Limb (tissue), 2 donors: ENCODE data around the gene ITPKB.
"Not testable (repeated sequence)": the region's sequence is repeated elsewhere in the genome, so short reads cannot be mapped to it uniquely, and the experiment has no call there.

ENCODE experiments used
- DNase-seq, 2 donors: peaks; one replicate each; pipeline ENCODE4 v3.0.0-alpha.2; 2016; ENCODE audit errors: extremely low spot score in 2 of 2

ITPKB gene

DNA sequence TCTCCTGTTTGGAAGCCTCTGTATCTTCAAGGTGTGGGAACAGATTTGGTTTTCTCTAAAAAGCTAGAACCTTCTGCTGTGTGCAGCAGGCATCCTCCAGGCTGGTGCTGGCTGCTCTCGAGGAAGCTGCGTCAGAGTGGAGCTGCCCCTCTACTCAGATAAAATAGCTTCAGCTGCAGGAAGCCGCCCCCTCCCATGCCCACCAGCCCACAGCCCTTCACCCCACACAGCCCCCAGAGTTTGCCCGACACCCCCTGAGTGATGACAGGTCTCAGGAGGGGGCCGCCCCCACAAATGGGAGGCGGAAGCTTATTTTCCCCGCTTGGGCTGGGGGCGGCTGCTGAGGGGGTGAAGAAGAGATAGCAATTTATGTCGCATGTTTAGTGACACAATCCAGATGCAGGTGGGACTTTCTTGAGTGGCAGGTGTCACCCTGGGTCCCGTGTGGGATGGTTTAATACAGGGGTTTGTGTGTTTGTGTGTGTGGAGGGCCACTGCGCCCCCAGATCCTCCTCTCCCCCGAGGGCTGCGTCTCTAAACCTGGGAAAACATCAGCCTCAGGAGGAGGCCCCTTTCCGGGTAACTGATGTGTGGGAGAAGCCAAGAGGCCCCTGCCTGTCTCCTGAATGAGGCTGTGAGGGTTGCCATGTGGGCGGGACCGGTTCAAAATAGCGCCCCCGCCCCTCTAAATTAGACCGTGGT lies 135.1 kb downstream of the ITPKB start:
- DNase-seq = no peak

DNA sequence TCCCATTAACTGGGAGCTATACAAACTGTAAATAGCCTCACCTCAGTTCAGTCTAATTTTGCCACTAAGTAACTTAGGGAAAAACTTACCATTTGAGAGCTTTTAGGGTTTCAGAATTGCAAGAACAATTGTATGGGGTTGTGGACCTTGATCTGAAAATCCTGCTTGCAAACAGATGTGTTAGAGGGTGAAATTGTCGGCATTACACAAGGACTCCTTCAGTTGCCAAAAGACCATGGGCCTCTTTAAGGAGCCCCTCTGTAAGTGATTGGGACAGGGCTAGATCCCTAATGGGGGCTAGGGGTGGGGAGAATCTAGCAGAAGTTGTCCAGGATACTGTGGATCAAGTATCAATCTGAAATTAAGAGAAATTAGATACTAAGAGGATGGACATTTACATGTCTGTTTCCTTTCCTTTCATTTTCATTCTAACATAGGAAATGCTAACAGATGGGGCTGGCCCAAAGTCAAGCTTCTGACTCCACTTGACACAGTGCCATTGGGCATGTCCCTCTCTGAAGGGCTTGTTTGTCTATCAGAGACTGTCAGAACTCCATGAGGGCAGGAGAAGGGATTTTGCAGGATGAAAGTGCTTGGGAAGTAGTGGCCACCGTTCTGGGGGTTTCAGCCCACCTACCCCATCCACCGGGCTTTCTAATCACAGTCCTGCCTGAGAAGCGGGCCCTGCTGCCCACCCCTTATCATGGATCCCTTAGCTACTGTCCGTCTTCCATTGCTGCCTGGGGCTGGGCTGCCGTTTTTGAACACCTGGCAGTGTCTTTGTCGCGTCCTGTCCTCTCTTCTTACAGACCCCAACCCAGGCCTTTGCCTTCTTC lies 135.8 kb downstream of the ITPKB start:
- peak in 1 of 2 donors; percentile 68 for DNase-seq

DNA sequence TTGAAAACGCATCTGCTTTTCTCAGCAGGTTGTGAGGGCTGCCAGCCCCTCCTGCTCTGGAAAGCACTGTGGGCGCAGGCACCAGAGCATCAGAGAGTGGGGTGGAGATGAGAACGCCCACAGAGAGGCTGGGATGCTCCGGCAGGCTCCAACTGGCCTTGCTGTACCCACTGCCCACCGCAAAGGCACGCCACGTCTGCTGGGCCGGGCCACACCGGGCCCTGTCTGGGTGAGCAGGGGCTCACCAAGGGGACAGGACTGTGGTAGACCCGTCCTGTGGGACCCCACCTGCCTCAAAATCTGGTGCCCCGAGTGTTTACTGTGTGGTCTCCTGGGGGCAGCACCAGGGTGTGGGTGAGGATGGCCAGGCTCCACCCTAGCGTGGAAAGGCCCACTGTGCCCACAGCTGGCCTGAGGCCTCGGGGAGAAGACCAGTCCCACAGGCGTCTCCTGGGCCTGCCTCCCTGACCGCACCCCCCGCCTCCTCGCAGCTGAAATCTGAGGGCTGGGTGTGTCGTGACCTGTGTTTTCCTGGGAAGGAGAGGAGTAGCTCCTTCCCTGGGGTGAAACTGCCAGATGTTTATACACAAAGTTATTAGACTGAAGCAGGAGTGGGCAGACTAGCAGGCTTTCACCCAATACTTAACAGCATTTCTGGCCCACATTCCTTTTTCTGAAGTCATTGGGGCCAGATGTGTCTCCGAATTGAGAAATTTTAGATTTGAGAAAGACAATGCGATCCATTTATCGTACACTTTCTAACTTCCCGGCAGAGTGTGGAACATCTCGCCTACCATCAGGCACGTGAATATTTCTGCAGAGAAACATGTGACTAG lies 136.7 kb downstream of the ITPKB start:
- peak; percentile 60 to 70 for DNase-seq

DNA sequence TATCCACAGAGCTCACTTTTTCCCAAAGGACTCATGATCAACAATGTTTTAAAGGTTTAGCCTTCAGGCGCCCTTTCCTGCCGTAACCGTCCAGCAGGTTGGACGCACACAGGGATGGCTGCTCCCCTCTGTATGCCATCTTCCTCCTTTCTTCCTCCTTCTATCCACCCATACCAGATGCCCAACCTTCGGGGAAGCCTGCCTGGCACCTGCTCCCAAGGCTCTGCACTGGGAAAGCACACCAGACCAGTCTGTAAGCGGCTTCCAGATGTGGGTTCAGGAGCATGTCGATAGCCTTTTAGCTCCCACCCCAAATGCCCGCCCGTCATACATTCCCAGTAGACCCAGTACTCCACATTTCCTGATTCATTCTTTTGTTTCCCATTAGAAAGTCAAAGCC lies 137.6 kb downstream of the ITPKB start:
- no peak for DNase-seq

DNA sequence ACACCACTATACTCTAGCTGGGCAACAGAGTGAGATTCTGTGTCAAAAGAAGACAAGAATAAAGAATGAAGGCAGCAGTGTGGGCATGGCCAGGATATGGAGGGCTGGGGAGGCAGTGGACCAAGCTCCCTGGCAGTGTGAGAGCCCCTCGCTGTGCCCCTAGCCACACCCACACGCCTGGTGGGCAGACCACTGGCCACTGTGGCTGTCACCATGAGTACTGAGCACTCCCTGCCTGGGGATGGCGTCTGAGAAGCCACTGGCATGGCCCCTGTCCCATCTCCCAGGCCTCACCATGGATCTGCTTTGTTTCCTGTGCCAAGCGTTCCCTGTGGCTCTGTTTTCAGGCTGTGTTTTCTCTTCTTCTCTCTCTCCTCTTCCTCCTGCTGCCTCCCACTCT lies 138.8 kb downstream of the ITPKB start:
- DNase-seq = no peak

DNA sequence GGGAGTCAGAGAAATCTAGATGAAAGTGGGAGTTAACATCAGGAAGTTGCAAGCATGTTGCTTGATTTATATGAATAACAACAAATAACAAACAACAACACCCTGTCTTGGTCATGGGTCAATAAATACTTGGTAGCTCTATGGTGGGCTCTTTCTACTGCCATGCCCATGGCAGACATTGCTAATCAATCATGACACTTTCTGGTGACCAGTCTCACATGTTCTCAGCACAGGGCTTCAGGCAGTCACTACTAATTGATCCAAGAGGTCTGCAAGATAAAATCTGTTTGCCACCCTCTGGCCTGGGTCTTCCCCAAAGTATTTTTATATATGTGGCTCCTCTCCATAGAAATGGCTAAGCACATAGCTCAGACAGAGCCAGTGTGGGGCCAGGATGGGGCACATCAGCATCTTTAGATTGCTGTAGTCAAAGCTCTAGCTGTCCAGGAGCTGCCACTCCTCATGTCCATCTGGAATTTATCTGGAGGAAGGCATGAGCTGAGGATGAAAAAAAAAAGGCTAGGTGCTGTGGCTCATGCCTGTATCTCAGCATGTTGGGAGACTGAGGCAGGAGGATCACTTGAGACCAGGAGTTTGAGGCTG lies 139.3 kb downstream of the ITPKB start:
- no peak for DNase-seq

DNA sequence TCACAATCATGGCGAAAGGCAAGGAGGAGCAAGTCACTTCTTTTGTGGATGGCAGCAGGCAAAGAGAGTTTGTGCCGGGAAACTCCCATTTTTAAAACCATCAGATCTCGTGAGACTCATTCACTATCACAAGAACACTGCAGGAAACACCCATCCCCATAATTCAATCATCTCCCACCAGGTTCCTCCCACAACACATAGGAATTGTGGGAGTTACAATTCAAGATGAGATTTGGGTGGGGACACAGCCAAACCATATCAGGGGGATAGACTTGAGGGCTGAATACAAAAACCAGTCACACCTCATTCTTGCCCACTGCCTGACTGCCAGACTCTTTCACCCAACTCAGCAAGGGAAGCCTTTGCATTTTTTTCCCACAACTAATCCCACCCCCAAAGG lies 140.1 kb downstream of the ITPKB start:
- not testable (repeated sequence) for DNase-seq

DNA sequence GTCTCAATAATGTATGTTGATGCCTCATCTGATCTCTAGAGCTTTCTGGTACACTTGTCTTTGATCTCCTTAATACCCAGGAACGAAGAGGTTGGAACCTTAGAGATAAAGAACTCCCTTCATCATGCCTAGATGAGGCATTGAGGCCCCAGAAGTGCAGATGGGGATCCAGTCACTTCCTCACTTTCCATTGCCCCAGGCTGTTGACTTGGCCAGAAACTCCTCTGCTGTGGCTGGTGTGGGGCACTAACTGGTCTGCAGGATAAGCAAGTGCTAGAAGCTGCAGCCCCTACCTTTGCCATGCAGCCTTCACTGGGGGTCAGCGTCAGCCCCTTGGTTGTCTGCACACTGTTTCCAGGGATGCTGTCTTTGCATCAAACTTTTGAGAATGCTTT lies 140.6 kb downstream of the ITPKB start:
- DNase-seq = no peak

DNA sequence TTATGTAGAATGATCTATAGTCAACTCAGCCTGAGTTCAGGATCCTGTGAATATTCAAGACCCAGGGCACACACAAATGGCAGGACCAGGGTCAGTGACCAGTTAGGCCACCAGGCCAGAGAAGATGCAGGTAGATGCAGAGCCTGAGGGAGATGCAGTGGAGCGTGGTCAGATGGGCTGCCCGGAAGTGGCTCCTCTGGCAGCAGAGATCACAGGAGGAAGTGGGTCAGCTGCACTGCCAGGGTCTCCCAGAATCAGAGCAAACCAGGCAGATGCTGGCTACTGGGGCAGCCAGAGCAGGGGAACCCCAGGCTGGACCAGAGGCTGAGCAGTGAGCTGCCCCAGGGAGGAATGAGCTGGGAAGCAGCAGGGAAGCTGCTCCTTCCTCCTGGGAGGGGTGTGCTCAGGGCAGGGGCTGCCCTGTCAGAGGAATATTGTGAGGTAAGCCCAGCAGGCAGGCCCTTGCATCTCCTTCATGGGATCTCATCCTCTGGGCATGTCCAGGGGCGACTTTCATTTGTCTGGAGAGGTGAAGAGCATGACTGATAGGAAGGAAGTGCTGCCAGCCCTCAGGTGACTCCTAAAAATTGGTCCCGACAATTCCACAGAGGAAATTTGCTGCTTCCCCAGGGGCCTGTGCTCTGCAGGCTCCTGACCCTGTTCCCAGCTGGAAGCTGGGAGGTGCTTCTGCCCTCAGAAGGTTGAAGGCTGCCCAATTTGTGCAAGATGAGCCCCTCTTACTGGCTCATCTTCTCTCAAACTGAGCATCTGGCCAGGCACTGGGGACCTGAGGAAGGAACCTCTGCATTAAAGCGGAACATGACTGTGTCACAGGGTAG lies 141.2 kb downstream of the ITPKB start:
- DNase-seq = no peak

DNA sequence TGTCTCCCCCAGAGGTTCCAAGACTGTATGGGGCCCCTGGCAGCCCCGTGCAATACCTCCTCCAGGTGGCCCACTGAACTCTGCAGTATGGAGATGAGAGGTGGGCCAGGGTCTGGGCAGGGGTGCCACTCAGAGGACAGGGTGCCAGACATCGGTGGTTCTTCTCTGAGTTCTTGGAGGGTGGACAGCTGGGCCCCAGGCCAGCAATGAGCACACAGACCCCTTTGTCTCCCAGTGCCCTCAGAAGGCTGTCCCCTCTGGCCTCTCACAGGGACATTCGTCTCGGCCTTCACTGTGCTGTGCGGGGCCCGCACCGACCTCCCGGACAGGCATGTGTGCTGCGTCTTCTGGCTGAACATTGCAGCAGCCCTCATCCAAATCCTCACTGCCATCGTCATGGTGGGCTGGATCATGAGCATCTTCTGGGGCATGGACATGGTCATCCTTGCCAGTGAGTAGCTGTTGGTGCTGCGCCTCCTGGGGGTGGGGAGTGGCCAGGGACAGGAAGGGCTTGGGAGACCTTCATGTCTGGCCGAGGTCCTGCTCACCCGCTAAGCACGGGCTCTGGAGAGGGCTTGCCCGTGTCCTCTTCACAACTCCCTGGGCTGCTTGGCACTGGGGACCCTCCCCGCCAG lies 142.4 kb downstream of the ITPKB start:
- DNase-seq = no peak

DNA sequence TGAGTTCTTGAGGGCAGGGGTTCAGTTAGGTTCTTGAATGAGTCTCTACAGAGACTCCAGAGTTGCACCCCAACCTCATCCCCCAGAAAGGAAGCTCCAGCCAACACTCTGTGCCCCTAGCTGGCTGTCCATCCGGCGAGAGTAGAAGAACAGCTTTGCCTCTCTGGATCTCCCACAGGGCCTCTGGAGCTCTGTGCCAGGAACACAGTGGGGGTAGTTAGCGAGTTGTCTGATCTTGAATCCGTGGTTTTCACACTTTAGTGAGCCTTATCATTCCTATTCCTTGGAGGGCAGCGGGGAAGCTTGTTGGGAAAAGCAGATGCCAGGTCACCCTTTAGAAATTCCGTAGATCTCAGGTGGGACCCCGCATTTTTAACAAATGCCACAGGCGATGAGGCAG lies 145.5 kb downstream of the ITPKB start:
- DNase-seq = no peak

DNA sequence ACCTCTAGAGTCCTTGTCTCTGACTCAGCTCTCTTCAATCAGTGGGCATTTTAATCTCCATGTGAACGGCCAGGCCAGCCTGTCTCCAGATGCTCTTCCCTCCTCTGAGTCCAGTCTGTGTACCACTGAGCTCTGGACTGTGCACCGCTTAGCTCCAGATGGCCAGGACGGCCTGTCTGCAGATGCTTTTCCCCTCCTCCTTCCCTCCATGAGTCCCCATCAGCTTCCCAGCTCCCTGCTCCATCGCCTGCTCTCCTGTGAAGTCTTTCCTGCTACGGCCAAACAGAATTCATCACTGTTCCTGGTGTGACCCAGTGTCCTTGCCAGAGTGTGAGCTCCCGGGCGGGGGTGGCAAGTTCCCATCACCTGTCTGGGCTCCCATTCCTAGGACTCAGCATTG lies 148.5 kb downstream of the ITPKB start:
- no peak for DNase-seq

DNA sequence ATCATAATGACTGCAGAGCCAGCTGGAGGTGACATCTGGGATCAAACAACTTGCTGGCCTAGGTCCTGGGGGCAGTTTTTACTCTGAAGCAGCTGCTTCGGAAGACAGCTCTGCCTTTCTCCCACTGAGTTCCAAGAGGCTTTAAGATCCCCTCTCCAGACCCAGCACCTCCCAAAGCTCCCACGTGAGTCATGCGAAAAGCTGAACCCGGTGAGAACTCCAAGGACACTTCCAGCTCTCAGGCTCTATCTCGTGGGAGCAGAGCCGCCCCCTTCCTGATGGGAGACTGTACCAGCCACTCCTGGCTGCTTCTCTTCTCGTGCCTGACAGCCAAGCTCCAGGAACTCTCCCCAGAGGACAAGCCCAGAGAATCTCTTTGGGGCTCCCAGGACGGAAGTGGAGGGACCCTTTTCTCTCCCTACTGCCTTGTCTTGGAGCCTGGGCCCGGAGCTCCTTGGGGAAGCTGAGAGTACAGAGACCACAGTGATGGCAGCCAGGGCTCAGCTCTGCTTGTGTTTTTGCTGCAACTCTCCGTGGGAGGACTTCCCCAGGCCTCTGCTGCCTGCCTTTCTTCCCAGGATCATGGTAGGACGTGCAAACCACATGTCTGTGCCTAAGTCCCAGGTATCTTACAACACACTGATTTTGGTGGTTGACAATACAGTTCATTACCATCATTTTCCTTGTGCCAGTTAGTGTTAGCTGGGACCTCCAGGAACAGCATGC lies 149.9 kb downstream of the ITPKB start:
- DNase-seq = no peak

DNA sequence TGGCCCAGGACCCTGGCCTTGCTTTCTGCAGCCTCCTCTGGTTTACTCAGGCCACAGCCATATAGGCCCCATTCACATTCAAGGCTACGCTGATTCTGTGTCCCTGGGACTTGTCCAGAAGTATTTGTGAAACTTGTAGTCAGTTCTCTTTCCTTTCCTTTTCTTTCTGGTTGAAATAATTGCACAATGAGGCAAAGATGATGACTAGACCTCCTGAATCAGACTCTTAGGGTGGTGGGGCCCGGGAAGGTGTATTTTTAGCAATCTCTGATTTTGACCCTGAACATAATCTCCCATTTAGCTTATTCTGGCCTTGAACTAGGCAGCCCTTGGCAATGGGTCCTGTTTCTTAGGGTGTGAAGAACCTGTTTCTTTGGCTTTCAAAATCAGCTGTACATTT lies 150.6 kb downstream of the ITPKB start:
- DNase-seq = no peak

DNA sequence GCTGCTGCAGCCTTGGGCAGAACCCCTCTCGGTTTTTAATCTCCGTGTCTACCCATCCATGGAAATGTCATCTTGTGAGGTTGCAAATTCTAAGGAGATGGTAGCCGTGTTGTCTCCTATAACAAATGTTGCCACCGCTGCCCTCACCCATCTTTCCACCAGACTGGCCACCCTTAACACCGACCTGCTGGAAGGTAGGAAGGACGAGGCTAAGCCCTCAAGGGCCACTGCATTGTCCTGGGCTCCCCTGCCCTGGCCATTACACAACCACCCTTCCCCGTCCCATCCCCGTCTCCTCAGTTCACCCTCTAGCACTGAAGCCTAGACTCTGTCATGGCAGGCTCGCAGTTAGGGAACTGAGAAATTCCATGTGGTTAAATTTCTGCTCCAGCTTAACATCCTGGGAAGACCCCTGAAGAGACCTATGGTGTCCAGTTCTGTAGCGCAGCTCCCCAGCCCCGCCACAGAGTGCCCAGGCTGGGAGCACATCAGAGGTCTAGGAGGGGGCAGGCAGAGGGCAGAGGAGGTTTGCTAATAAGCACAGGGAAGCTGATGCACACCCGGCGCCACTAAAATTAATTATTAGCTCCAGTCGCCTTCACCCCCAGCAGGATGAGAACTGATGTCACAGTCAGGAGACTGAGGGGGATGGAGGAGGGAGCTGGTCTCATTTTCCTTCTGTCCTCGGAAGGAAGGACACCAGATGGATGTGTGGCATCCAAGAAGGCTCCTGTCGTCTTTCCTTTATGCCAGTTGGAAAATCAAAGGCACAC lies 152.2 kb downstream of the ITPKB start:
- DNase-seq = no peak

DNA sequence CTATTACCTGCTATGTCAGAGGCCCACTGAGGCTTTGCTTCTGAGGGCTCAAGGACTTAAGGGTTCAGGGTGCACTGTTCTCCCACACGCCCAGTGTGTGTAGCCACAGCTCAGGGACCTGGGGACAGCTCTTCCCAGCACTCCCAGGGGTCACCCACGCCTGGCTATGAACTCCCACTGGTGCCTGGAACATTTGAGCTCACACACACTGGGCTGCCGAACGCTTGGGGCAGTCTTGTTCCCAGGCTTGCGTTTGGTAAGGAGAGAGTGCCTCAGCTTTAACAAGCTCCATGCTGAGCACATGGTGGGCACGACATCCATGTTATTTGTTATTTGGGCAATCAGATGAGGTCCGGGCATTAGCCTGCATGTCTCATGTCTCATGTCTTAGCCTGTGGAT lies 153.0 kb downstream of the ITPKB start:
- no peak for DNase-seq

DNA sequence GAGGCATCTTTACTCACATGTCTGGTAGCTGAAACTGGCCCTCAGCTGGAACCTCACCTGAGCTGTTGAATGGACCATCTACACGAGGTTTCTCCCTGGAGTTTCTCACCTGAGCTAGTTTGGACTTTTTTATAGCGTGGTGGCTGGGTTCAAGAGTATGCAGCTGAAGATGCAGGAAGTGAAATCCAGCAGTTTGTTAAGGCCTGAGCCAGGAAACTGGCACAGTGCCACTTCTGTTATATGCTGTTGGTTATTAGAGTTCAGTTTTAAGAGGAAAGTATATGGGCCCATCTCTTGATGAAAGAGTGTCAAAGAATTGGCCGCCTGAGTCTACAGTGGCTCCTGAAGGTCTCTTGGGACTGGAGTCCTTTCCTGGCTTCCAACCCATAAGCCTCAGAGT lies 154.9 kb downstream of the ITPKB start:
- DNase-seq = no peak

DNA sequence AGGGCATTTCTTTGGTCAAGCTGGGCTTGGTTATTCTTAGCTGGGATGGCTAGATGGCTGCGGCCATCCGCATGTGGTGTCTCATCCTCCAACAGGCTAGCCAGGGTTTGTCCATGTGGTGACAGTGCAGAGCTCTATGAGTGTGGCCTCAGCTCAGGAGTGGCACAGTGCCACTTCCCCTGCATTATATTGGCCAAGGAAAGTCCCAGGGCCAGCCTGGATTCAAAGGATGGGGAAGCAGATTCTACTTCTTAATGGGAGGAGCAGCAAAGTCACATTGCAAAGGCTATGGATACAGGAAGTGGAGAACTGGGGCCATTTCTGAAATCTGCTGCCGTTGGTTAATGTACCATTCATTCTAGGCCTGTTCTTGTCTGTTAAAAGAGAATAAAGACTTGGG lies 156.1 kb downstream of the ITPKB start:
- DNase-seq = no peak
